ENCODE measurements around the gene PNKP.

The PNKP gene

GRCh38 chr19:49884109-49884508, 16.7 kb upstream of the PNKP start:
- DNase-seq (ENCODE audit: low spot score in 2 of 2), result no peak
- Histone ChIP-seq H3K36me3 (replicated peaks) (peaks cover 42% of the 10 kb centered on the region), H3K9me3 (no peaks in the 10 kb centered on the region), H3K27me3 (ENCODE audit: low read depth) (no peaks in the 10 kb centered on the region), H3K4me3 (no peak overlapping the region), H3K4me1 (no peaks in the 10 kb centered on the region)
- in situ Hi-C loops (cut with MboI; ENCODE audit: low sequenced_read_pairs), result no loop called here

GRCh38 chr19:49883094-49883493, 15.7 kb upstream of the PNKP start:
- H3K4me3 ChIP-seq, result no peak overlapping the region
- peaks cover 5% of the 10 kb centered on the region for H3K4me1 ChIP-seq
- H3K36me3 ChIP-seq (replicated peaks), result peaks cover 42% of the 10 kb centered on the region
- in situ Hi-C loops (cut with MboI; ENCODE audit: low sequenced_read_pairs), result no loop called here
- H3K9me3 ChIP-seq, result no peaks in the 10 kb centered on the region
- no peaks in the 10 kb centered on the region for H3K27me3 ChIP-seq (ENCODE audit: low read depth)
- DNase-seq (ENCODE audit: low spot score in 2 of 2), result no peak

GRCh38 chr19:49882643-49883042, 15.3 kb upstream of the PNKP start:
- Histone ChIP-seq H3K4me1 (peaks cover 5% of the 10 kb centered on the region), H3K27me3 (ENCODE audit: low read depth) (no peaks in the 10 kb centered on the region), H3K36me3 (replicated peaks) (peaks cover 42% of the 10 kb centered on the region), H3K9me3 (no peaks in the 10 kb centered on the region), H3K4me3 (no peak overlapping the region)
- DNase-seq (ENCODE audit: low spot score in 2 of 2), result no peak
- in situ Hi-C loops (cut with MboI; ENCODE audit: low sequenced_read_pairs), result no loop called here

- peaks cover 42% of the 10 kb centered on the region for H3K36me3 ChIP-seq (replicated peaks)
- in situ Hi-C loops (cut with MboI; ENCODE audit: low sequenced_read_pairs), result no loop called here
- no peaks in the 10 kb centered on the region for H3K9me3 ChIP-seq
- H3K4me3 ChIP-seq, result no peak overlapping the region
- no peak for DNase-seq (ENCODE audit: low spot score in 2 of 2)
- H3K4me1 ChIP-seq, result peaks cover 5% of the 10 kb centered on the region
- no peaks in the 10 kb centered on the region for H3K27me3 ChIP-seq (ENCODE audit: low read depth)
These were observed 14.5 kb upstream of the PNKP start for GRCh38 chr19:49881672-49882394.

- Histone ChIP-seq H3K9me3 (no peaks in the 10 kb centered on the region), H3K4me1 (peaks cover 5% of the 10 kb centered on the region), H3K4me3 (no peak overlapping the region), H3K27me3 (ENCODE audit: low read depth) (no peaks in the 10 kb centered on the region), H3K36me3 (replicated peaks) (peaks cover 42% of the 10 kb centered on the region)
- in situ Hi-C loops (cut with MboI; ENCODE audit: low sequenced_read_pairs), result no loop called here
- no peak for DNase-seq (ENCODE audit: low spot score in 2 of 2)
These were observed 13.8 kb upstream of the PNKP start for GRCh38 chr19:49881186-49881585.

- DNase-seq (ENCODE audit: low spot score in 2 of 2), result no peak
- in situ Hi-C loops (cut with MboI; ENCODE audit: low sequenced_read_pairs), result no loop called here
- H3K4me1 ChIP-seq, result peaks cover 5% of the 10 kb centered on the region
- H3K36me3 ChIP-seq (replicated peaks), result peaks cover 42% of the 10 kb centered on the region
- H3K9me3 ChIP-seq, result no peaks in the 10 kb centered on the region
- no peaks in the 10 kb centered on the region for H3K27me3 ChIP-seq (ENCODE audit: low read depth)
- H3K4me3 ChIP-seq, result no peak overlapping the region
These were observed 12.9 kb upstream of the PNKP start for GRCh38 chr19:49880162-49880869.

GRCh38 chr19:49879243-49879963, 12.0 kb upstream of the PNKP start:
- Histone ChIP-seq H3K27me3 (ENCODE audit: low read depth) (no peaks in the 10 kb centered on the region), H3K4me3 (no peak overlapping the region), H3K4me1 (peaks cover 5% of the 10 kb centered on the region), H3K9me3 (no peaks in the 10 kb centered on the region), H3K36me3 (replicated peaks) (peaks cover 37% of the 10 kb centered on the region)
- in situ Hi-C loops (cut with MboI; ENCODE audit: low sequenced_read_pairs), result no loop called here
- no peak for DNase-seq (ENCODE audit: low spot score in 2 of 2)

- in situ Hi-C loops (cut with MboI; ENCODE audit: low sequenced_read_pairs), result no loop called here
- Histone ChIP-seq H3K4me1 (peaks cover 5% of the 10 kb centered on the region), H3K4me3 (peak overlapping the region; percentile 99), H3K9me3 (no peaks in the 10 kb centered on the region), H3K27me3 (ENCODE audit: low read depth) (no peaks in the 10 kb centered on the region), H3K36me3 (replicated peaks) (peaks cover 31% of the 10 kb centered on the region)
- no peak for DNase-seq (ENCODE audit: low spot score in 2 of 2)
These were observed 11.3 kb upstream of the PNKP start for GRCh38 chr19:49878744-49879070.

GRCh38 chr19:49877879-49878743, 10.7 kb upstream of the PNKP start:
- Histone ChIP-seq H3K9me3 (no peaks in the 10 kb centered on the region), H3K36me3 (replicated peaks) (peaks cover 28% of the 10 kb centered on the region), H3K4me3 (peak overlapping the region; percentile 99), H3K4me1 (peaks cover 5% of the 10 kb centered on the region), H3K27me3 (ENCODE audit: low read depth) (no peaks in the 10 kb centered on the region)
- DNase-seq (ENCODE audit: low spot score in 2 of 2), result peak; percentile 91 to 99
- in situ Hi-C loops (cut with MboI; ENCODE audit: low sequenced_read_pairs), result no loop called here

GRCh38 chr19:49877020-49877878, 9.9 kb upstream of the PNKP start, which contains the start of the genes AKT1S1 and TBC1D17:
Gene AKT1S1, minus strand, starts transcription at chr19:49877355. Its CDS starts 4,060 bp downstream, at chr19:49873295.
Gene TBC1D17, plus strand, starts transcription at chr19:49877702. Its CDS starts 22 bp downstream, at chr19:49877724.
- Histone ChIP-seq H3K27me3 (ENCODE audit: low read depth) (no peaks in the 10 kb centered on the region), H3K36me3 (replicated peaks) (peaks cover 20% of the 10 kb centered on the region), H3K4me1 (peaks cover 5% of the 10 kb centered on the region), H3K4me3 (peak within 1 kb of the TSS; percentile 99), H3K9me3 (no peaks in the 10 kb centered on the region)
- peak; percentile 99 for DNase-seq (ENCODE audit: low spot score in 2 of 2)
- in situ Hi-C loops (cut with MboI; ENCODE audit: low sequenced_read_pairs), result no loop called here

- Histone ChIP-seq H3K36me3 (replicated peaks) (peaks cover 15% of the 10 kb centered on the region), H3K9me3 (no peaks in the 10 kb centered on the region), H3K27me3 (ENCODE audit: low read depth) (no peaks in the 10 kb centered on the region), H3K4me1 (peaks cover 5% of the 10 kb centered on the region), H3K4me3 (peak overlapping the region; percentile 99)
- DNase-seq (ENCODE audit: low spot score in 2 of 2), result peak; percentile 96 to 98
- in situ Hi-C loops (cut with MboI; ENCODE audit: low sequenced_read_pairs), result no loop called here
These were observed 9.1 kb upstream of the PNKP start for GRCh38 chr19:49876422-49877019.

GRCh38 chr19:49875857-49876421, 8.6 kb upstream of the PNKP start:
- peak overlapping the region; percentile 99 for H3K4me3 ChIP-seq

More at GRCh38 chr19:49875857-49876421, 8.6 kb upstream of the PNKP start:
- no peaks in the 10 kb centered on the region for H3K9me3 ChIP-seq
- no peaks in the 10 kb centered on the region for H3K27me3 ChIP-seq (ENCODE audit: low read depth)
- peaks cover 10% of the 10 kb centered on the region for H3K36me3 ChIP-seq (replicated peaks)
- in situ Hi-C loops (cut with MboI; ENCODE audit: low sequenced_read_pairs), result no loop called here
- peak in 1 of 2 experiments; percentile 78 for DNase-seq (ENCODE audit: low spot score in 2 of 2)
- peaks cover 5% of the 10 kb centered on the region for H3K4me1 ChIP-seq
